Measurements from ENCODE around the gene HUNK. TPM values are rescaled to one million over a fixed set of nuclear protein-coding genes. Genes with fewer than 3 reads are reported as not detected.
A peak's percentile ranks its signal among the peaks of the same experiment; 100 is the strongest.

HUNK gene
- total and polyA plus RNA-seq, 2 experiments from 2014 or later = 1.6 to 5.1 TPM

DNA sequence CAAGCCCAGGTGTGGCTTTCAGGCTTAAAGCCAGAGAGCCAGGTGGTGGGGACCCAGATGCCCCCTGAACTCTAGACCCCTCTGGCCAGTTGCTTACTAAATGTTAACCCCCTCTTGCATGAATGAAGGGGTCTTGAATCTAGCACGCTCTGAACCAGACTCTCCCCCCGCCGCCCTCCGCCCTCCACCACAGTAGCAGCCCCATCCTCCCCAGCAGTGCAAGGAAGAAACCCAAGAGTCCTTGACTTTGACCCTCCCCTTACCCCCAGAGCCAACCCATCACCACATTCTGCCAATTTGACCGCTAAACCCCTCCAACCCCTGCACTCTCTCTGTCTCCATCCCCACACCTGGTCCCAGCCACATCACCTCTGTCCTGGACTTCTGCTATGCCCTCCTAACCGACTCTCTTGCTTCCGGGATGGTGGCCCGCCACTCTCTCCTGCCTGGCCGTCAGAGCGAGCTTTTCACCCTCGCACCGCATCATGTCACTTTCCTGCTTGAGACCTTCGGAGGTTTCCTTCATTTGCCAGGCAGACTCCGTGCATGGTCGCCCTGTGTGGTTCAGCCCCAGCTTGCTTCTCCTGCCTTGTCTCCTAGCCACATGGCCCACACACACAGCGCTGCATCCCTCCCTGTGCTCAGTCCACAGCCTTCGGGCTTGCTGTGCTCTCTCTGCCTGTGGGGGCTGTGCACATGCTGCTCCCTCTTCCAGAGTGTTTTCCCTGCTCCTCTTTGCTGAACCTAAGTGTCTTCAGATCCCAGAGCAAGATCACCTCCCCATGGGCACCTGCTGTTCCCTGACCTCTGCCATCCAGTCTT is 113.4 kb downstream of the HUNK start:
- Mint-ChIP-seq H3K36me3 (ENCODE audit: low read depth) (no peaks in the 10 kb centered on the region), H3K4me1 (peaks cover 10% of the 10 kb centered on the region)

More for the DNA sequence above, 113.4 kb downstream of the HUNK start:
- H3K4me3 ChIP-seq = no peak overlapping the region
- no peak overlapping the region for H3K4me2 ChIP-seq
- no peaks in the 10 kb centered on the region for H3K9me2 ChIP-seq (ENCODE audit: insufficient read depth)
- DNase-seq (ENCODE audit: low spot score) (no peak), ATAC-seq (peak; percentile 34)
- TF ChIP-seq EZH2 (IDR thresholded peaks at IDR 0.05; ENCODE audit: low read depth, unreplicated experiment) = no peak
- TF ChIP-seq, protein P1, sequence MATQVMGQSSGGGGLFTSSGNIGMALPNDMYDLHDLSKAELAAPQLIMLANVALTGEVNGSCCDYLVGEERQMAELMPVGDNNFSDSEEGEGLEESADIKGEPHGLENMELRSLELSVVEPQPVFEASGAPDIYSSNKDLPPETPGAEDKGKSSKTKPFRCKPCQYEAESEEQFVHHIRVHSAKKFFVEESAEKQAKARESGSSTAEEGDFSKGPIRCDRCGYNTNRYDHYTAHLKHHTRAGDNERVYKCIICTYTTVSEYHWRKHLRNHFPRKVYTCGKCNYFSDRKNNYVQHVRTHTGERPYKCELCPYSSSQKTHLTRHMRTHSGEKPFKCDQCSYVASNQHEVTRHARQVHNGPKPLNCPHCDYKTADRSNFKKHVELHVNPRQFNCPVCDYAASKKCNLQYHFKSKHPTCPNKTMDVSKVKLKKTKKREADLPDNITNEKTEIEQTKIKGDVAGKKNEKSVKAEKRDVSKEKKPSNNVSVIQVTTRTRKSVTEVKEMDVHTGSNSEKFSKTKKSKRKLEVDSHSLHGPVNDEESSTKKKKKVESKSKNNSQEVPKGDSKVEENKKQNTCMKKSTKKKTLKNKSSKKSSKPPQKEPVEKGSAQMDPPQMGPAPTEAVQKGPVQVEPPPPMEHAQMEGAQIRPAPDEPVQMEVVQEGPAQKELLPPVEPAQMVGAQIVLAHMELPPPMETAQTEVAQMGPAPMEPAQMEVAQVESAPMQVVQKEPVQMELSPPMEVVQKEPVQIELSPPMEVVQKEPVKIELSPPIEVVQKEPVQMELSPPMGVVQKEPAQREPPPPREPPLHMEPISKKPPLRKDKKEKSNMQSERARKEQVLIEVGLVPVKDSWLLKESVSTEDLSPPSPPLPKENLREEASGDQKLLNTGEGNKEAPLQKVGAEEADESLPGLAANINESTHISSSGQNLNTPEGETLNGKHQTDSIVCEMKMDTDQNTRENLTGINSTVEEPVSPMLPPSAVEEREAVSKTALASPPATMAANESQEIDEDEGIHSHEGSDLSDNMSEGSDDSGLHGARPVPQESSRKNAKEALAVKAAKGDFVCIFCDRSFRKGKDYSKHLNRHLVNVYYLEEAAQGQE (IDR thresholded peaks at IDR 0.05; ENCODE audit: unreplicated experiment) = no peak
- no peak for TF ChIP-seq EZH2phosphoT487 (IDR thresholded peaks at IDR 0.05; ENCODE audit: unreplicated experiment)
- no peak for TF ChIP-seq CTCF (conservative IDR thresholded peaks at IDR 0.05; ENCODE audit: low read depth in 2 of 2)
- TF ChIP-seq, protein P2, sequence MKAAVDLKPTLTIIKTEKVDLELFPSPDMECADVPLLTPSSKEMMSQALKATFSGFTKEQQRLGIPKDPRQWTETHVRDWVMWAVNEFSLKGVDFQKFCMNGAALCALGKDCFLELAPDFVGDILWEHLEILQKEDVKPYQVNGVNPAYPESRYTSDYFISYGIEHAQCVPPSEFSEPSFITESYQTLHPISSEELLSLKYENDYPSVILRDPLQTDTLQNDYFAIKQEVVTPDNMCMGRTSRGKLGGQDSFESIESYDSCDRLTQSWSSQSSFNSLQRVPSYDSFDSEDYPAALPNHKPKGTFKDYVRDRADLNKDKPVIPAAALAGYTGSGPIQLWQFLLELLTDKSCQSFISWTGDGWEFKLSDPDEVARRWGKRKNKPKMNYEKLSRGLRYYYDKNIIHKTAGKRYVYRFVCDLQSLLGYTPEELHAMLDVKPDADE (IDR thresholded peaks at IDR 0.05) = no peak
- no peak for TF ChIP-seq ZNF462 (CRISPR knock-in tag; IDR thresholded peaks at IDR 0.05)
- no peak for TF ChIP-seq STAT1 (IDR thresholded peaks at IDR 0.05; ENCODE audit: unreplicated experiment)
- TF ChIP-seq JUNB (IDR thresholded peaks at IDR 0.05; ENCODE audit: unreplicated experiment) = no peak
- no peak for TF ChIP-seq ZNF331 (CRISPR knock-in tag; IDR thresholded peaks at IDR 0.05; ENCODE audit: low read depth)
- no peak for TF ChIP-seq POLR2AphosphoS5 (IDR thresholded peaks at IDR 0.05; ENCODE audit: low read depth)
- no peak for TF ChIP-seq NANOG (IDR thresholded peaks at IDR 0.05; ENCODE audit: borderline replicate concordance)
- TF ChIP-seq ZNF114 (CRISPR knock-in tag; IDR thresholded peaks at IDR 0.05) = no peak
- no peak for TF ChIP-seq CREB1 (CRISPR knock-in tag; IDR thresholded peaks at IDR 0.05; ENCODE audit: low read depth)
- Mint-ChIP-seq H3K27me3 (ENCODE audit: insufficient read depth, low read depth, poor library complexity) (peaks cover 7% of the 10 kb centered on the region), H3K9me3 (no peaks in the 10 kb centered on the region), H3K27ac (no peak overlapping the region), H3K4me3 (no peak overlapping the region)
- no peaks in the 10 kb centered on the region for H3K79me2 ChIP-seq (replicated peaks; ENCODE audit: insufficient read depth)
- no peaks in the 10 kb centered on the region for H3K4me1 ChIP-seq (ENCODE audit: insufficient read depth)
- no peaks in the 10 kb centered on the region; the same call in 1 of the 2 replicates for H4K20me1 ChIP-seq (replicated peaks; ENCODE audit: insufficient read depth)
- no peak overlapping the region for H3K27ac ChIP-seq (ENCODE audit: low read depth)
- no peaks in the 10 kb centered on the region for H3K36me3 ChIP-seq (ENCODE audit: insufficient read depth)
- no peaks in the 10 kb centered on the region for H3K27me3 ChIP-seq (ENCODE audit: insufficient read depth)
- H3F3A ChIP-seq (replicated peaks; ENCODE audit: low read depth) = no peaks in the 10 kb centered on the region
- no peak overlapping the region for H2AFZ ChIP-seq
